Memory B cell (primary cell): ENCODE data around the gene NOX4.

Experiments used
- ATAC-seq: fragments of 150-1000 bp; cut with Tn5 transposase; 2 replicates; pipeline ENCODE4 v1.10.0; 2021; ENCODE audit warnings: low read depth, mild to moderate bottlenecking, moderate library complexity
- DNase-seq, 2 donors: peaks; one replicate each; pipeline ENCODE4 v3.0.0; 2022; ENCODE audit warnings: low spot score in 2 of 2
- H3K27ac Mint-ChIP-seq: one replicate; pipeline ENCODE4 v1.8.0; 2022; ENCODE audit warnings: mild to moderate bottlenecking, moderate library complexity, mixed read lengths
- H3K27me3 Mint-ChIP-seq: one replicate; pipeline ENCODE4 v1.8.0; 2022; ENCODE audit warnings: mixed read lengths
- H3K36me3 Mint-ChIP-seq: one replicate; pipeline ENCODE4 v1.8.0; 2022; ENCODE audit warnings: mild to moderate bottlenecking, mixed read lengths
- H3K4me1 Mint-ChIP-seq: one replicate; pipeline ENCODE4 v1.8.0; 2022; ENCODE audit warnings: mixed read lengths
- H3K4me3 Mint-ChIP-seq: one replicate; pipeline ENCODE4 v1.8.0; 2022; ENCODE audit warnings: mild to moderate bottlenecking, moderate library complexity, mixed read lengths
- H3K9me3 Mint-ChIP-seq: one replicate; pipeline ENCODE4 v1.8.0; 2022; ENCODE audit warnings: mixed read lengths

Gene NOX4

DNA sequence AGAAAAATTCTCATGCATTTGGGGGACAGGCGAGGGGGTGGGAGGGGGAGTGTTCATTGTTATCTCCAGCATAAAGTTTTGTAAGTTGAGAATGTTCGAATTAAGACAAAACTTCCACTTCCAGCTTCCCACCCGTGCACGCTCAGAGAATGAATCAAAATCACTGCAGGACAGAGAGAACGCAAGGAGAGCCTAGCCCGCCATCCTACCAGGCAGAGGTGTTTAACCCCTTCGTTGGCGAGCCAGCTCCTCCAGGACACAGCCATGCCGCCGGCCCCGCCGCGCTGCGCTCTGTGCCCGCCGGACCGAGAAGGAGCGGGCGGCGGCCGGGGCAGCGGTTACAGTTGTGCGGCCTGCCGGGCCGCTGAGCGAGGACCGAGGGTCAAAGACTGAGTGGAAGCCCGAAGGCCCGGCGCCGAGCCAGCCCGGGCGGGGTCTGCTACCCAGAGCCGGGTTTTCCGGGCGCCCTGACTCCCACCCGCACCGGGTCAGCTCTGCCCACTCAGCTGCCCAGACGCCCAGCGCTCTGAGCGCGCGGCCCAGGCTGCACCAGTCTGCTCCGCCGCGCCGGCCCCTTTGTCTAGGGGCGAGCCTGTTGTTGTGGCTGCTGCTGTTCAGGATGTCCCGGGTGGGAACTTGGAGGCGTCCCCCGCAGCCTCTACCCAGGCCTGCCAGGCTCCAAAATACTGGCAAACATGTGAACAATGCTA is at the start of gene NOX4:
Gene NOX4 (minus strand): TSS at position 395 of the 710 bp plus-strand sequence. CDS start 129 bp downstream, at position 266.
- H3K27me3 Mint-ChIP-seq = no peaks in the 10 kb centered on the region
- no peaks in the 10 kb centered on the region for H3K36me3 Mint-ChIP-seq
- H3K4me3 Mint-ChIP-seq = no peak within 1 kb of the TSS
- ATAC-seq (no peak), DNase-seq (no peak)
- no peak within 1 kb of the TSS for H3K27ac Mint-ChIP-seq
- H3K4me1 Mint-ChIP-seq = no peaks in the 10 kb centered on the region
- peaks cover 1% of the 10 kb centered on the region for H3K9me3 Mint-ChIP-seq

DNA sequence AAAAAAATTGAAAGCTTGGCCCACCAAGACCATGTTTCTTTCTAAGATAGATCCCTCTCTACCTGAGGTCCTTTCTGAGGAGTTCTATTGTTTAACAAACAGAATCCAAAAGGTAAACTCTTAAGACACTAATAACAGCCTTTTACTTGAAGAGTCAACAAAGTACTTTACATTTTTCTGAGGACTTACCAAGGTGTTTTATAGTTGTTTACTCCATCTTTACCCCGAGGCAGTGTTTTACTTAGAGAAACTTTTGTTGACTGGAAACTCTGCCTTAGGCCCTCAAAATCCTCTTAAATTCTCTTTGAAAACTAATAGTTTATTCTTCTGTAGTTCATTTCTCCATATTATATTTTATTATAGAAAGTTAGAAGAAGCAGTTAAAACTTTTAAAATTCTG is 49.7 kb upstream of the NOX4 start:
- Mint-ChIP-seq H3K27me3 (no peaks in the 10 kb centered on the region), H3K9me3 (peaks cover 4% of the 10 kb centered on the region), H3K4me3 (no peak overlapping the region), H3K4me1 (no peaks in the 10 kb centered on the region), H3K36me3 (no peaks in the 10 kb centered on the region), H3K27ac (no peak overlapping the region)
- ATAC-seq (no peak), DNase-seq (no peak)

DNA sequence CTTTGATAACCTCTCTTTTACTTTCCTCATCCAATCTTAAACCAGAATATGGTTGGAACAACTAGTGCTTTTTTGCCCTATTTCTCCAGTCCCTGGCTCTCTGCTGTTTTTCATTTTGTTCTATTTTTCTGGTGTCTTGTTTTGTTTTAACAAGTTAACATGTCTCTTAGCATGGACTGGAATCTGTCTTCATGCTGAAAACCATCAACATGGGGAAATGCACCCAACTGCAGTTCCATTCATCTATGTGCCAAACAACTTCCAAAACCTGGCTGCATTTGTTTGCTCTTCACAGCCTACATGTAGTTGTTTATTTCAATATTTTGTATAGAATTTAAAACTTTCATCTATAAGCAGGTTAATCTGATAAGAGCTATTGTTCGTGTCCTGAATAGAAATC is 46.8 kb upstream of the NOX4 start:
- ATAC-seq (no peak), DNase-seq (no peak)
- H3K36me3 Mint-ChIP-seq = no peaks in the 10 kb centered on the region
- no peaks in the 10 kb centered on the region for H3K4me1 Mint-ChIP-seq
- H3K27ac Mint-ChIP-seq = no peak overlapping the region
- peaks cover 7% of the 10 kb centered on the region for H3K9me3 Mint-ChIP-seq
- H3K27me3 Mint-ChIP-seq = no peaks in the 10 kb centered on the region
- H3K4me3 Mint-ChIP-seq = no peak overlapping the region

DNA sequence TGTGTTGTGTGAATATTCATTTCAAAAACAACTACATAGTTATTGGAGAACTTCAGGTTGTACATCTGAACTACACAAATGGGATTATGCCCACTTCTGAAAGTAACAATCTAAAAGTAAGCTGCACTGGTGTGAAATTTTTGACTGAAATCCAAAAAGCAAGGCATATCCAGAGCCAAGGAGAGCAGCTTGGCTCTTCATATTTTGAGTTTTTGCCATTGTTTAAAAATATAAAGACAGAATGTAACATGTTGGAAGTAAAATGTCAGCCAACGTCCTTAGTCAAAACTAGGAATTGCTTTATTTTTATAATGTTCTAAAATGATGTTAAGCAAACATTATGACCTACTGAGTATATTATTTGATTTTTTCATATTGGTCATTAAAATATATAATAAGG is 45.8 kb upstream of the NOX4 start:
- Mint-ChIP-seq H3K4me1 (no peaks in the 10 kb centered on the region), H3K27me3 (no peaks in the 10 kb centered on the region), H3K36me3 (no peaks in the 10 kb centered on the region), H3K9me3 (peaks cover 7% of the 10 kb centered on the region), H3K4me3 (no peak overlapping the region), H3K27ac (no peak overlapping the region)
- DNase-seq (no peak), ATAC-seq (no peak)

DNA sequence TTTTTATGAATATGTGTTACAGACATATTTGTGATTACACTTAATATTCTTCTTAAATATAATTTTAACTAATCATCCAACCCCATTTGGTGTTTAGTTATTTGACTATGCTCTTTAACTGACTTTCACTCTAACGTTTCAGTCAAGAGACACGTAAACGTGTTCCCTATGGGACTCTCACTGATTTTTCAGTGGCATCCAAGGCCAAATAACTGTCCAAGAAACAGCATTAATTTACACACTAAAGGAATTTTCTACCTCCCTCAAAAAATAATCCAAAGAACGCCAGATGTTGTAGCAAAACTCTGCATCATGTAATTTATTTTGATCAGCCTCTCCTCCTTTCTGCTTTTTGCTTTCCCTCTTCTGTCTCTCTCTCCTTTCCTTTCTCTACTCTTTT is 44.0 kb upstream of the NOX4 start:
- no peaks in the 10 kb centered on the region for H3K27me3 Mint-ChIP-seq
- no peak for ATAC-seq
- H3K4me3 Mint-ChIP-seq = no peak overlapping the region
- H3K36me3 Mint-ChIP-seq = no peaks in the 10 kb centered on the region
- no peak for DNase-seq
- peaks cover 7% of the 10 kb centered on the region for H3K9me3 Mint-ChIP-seq
- no peak overlapping the region for H3K27ac Mint-ChIP-seq
- no peaks in the 10 kb centered on the region for H3K4me1 Mint-ChIP-seq

DNA sequence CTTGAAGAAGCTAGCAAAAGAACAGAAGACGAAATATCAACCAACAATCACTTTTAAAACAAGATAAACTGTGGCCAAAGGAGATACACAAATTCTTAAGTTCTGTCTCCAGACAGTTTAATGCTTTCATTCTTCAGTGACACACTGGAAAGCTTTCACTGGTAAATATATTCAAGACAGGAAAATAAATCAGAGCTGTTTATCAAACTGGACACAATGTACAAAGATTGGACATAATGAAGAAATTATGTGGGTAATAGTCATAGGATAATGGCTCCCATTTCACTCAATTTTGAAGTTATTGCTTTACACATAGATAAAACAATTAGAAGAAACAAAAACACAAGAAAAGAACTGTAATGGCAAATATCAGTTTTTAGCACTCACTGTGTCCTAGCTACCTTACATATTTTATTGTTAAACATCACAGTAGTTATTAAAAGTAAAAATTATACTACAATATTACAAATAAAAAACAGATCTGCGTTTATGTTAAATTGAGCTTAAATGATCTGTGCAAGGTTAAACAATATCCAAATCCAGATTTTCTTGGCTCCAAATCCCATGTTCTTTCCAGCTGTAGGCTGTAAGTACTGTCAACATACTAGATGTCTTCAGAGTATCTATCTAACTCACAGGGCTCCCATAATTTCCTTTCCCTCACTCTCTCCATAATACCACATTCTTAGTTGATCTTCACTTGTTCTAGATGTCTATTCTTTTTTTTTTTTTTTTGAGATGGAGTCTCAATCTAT is 38.6 kb upstream of the NOX4 start:
- Mint-ChIP-seq H3K36me3 (no peaks in the 10 kb centered on the region), H3K9me3 (peaks cover 8% of the 10 kb centered on the region), H3K4me3 (no peak overlapping the region), H3K27me3 (no peaks in the 10 kb centered on the region), H3K4me1 (no peaks in the 10 kb centered on the region), H3K27ac (no peak overlapping the region)
- ATAC-seq = no peak
- DNase-seq = no peak

DNA sequence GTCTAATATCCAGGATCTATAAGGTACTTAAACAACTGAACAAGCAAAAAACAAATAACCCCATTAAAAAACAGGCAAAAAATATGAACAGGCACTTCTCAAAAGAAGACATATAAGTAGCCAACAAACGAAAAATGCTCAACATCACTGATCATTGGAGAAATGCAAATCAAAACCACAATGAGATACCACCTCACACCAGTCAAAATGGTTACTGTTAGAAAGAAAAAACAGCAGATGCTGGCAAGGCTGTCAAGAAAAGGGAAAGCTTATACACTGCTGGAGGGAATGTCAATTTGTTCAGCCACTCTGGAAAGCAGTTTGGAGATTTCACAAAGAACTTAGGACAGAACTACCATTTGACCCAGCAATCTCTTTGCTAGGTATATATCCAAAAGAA is 30.6 kb upstream of the NOX4 start:
- ATAC-seq (no peak), DNase-seq (no peak)
- Mint-ChIP-seq H3K4me3 (no peak overlapping the region), H3K4me1 (no peaks in the 10 kb centered on the region), H3K27ac (no peak overlapping the region), H3K36me3 (no peaks in the 10 kb centered on the region), H3K27me3 (no peaks in the 10 kb centered on the region), H3K9me3 (peaks cover 3% of the 10 kb centered on the region)

DNA sequence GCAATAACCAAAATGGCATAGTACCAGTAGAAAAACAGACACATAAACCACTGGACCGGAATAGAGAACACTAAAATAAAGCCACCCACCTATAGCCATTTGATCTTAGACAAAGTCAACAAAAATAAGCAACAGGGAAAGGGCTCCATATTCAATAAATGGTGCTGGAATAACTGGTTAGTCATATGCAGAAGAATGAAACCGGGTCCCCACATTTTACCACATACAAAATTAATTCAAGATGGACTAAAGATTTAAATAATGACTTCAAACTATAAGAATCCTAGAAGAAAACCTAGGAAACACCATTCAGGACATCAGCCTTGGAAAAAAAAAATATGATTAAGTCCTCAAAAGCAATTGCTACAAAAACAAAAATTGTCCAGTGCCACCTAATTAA is 30.1 kb upstream of the NOX4 start:
- ATAC-seq (no peak), DNase-seq (no peak)
- no peak overlapping the region for H3K4me3 Mint-ChIP-seq
- H3K27me3 Mint-ChIP-seq = no peaks in the 10 kb centered on the region
- H3K36me3 Mint-ChIP-seq = no peaks in the 10 kb centered on the region
- H3K27ac Mint-ChIP-seq = no peak overlapping the region
- H3K9me3 Mint-ChIP-seq = peaks cover 3% of the 10 kb centered on the region
- no peaks in the 10 kb centered on the region for H3K4me1 Mint-ChIP-seq

DNA sequence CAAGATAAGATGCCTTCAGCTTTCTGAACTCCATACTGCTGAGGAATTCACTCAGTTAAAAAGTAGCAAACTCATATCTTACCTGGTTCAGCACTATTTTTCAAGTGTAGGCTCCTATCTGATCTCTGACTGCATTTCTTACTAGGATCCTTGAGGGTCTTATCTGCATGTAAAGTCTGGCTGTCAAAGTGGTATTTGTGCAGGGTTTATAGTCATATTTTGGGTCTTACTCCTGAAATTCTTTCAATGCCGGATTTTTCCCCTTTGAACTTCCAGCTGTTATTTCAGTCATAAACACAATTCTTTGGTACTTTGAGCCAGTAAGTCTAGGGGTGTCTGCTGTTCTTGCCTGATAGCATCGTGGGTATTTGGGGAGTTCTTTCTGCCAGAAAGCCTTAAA is 25.3 kb upstream of the NOX4 start:
- Mint-ChIP-seq H3K27ac (no peak overlapping the region), H3K4me3 (no peak overlapping the region), H3K36me3 (no peaks in the 10 kb centered on the region)

DNA sequence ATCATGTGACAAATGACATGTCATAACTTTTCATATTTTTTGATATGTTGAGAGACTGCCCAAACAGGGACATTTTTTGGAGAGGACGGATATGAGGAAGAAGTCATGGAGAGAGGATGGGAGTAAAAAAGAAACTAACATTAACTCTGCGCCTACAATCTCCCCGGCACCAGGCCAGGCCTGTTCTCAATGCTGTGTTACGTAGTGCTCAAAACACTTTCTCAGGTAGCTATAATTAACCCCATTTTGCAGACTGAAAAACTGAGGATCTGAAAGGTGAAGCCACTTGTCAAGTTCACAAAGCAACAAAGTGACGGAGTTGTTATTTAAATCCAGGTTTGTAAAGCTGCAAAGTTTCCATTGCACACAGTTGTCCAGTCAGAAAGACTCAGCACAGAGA is 17.4 kb upstream of the NOX4 start:
- no peaks in the 10 kb centered on the region for H3K4me1 Mint-ChIP-seq
- no peaks in the 10 kb centered on the region for H3K36me3 Mint-ChIP-seq
- DNase-seq (no peak), ATAC-seq (no peak)
- H3K9me3 Mint-ChIP-seq = peaks cover 5% of the 10 kb centered on the region
- no peak overlapping the region for H3K4me3 Mint-ChIP-seq
- no peak overlapping the region for H3K27ac Mint-ChIP-seq
- H3K27me3 Mint-ChIP-seq = no peaks in the 10 kb centered on the region

More for the DNA sequence above, 25.3 kb upstream of the NOX4 start:
- ATAC-seq (no peak), DNase-seq (no peak)
- Mint-ChIP-seq H3K9me3 (peaks cover 1% of the 10 kb centered on the region), H3K27me3 (no peaks in the 10 kb centered on the region), H3K4me1 (no peaks in the 10 kb centered on the region)

DNA sequence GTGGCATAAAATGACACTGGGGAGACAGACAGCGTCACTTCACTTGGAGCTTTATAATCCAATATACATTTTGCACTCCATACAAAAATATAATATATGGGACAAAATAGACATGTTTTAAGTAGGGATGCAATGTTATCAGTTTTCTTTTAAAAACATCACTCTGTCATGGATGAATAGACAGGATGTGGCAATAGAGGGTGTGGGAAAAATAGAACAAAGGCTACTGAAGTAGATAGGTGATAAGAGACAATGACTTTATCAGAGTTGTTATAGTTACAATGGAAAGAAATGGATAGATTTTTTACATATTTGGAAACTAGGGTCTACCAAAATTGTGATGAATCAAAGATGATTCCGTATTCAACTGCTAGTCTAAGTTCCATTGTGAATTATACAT is 13.1 kb upstream of the NOX4 start:
- Mint-ChIP-seq H3K4me1 (no peaks in the 10 kb centered on the region), H3K27ac (no peak overlapping the region), H3K36me3 (no peaks in the 10 kb centered on the region), H3K4me3 (no peak overlapping the region), H3K27me3 (no peaks in the 10 kb centered on the region), H3K9me3 (peaks cover 5% of the 10 kb centered on the region)
- no peak for ATAC-seq
- no peak for DNase-seq

DNA sequence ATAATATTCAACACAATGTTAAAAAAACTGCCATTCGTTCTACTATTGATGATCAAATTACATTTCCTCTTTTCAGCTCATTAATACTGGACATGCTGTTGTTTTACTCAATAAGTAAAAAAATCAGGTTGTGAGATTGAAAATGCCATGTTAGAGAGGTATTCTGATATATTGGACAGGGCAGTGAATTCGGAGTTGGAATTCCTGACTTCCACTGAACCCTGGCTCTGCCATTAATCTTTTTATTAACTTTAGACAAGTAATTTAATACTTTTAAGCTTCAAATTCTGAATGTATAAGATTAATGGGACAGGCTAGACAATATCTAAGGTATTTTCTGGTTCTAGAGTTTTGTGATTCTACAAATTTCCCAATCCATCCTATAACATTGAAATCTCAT is 12.2 kb upstream of the NOX4 start:
- DNase-seq (no peak), ATAC-seq (no peak)
- H3K4me3 Mint-ChIP-seq = no peak overlapping the region
- no peaks in the 10 kb centered on the region for H3K4me1 Mint-ChIP-seq
- no peak overlapping the region for H3K27ac Mint-ChIP-seq
- H3K27me3 Mint-ChIP-seq = no peaks in the 10 kb centered on the region
- no peaks in the 10 kb centered on the region for H3K36me3 Mint-ChIP-seq
- peaks cover 5% of the 10 kb centered on the region for H3K9me3 Mint-ChIP-seq

DNA sequence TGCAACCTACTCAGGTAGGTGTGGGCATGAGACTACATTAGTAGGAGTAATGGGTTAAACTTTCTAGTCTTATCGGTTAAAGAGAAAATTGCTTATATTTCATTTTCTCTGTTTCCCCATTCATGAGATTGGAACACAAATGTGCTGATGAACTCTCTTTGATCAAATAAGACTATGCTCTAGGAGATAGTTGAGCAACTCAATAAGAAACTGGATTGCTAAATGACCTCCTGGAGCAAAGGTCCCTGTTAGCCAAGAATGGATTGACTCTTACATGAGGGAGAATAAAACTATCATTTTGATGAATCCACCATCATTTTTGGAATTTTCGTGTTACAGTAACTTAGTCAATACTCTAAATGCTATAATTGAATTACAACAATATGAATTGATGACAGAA is 11.1 kb upstream of the NOX4 start:
- Mint-ChIP-seq H3K27ac (no peak overlapping the region), H3K4me3 (no peak overlapping the region), H3K27me3 (no peaks in the 10 kb centered on the region), H3K36me3 (no peaks in the 10 kb centered on the region), H3K9me3 (peaks cover 5% of the 10 kb centered on the region), H3K4me1 (no peaks in the 10 kb centered on the region)
- DNase-seq (no peak), ATAC-seq (no peak)

DNA sequence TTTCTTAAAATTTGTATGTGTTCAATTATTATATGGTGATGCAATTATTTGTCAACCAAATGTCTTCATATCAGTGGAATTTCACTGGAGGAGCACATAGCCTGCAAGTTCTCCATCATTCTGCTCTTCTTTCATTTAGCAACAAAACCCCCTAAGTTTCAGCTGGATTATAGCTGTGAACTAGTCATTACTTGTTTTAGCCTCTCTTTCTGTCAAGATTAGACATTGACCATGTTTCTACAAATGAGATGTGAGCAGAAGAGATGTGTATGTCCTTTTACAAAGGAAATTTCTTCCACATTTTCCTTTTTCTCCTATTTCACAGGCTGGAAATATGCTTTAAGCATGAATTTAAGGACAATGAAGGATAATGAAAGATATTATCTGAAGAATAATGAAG is 9.2 kb upstream of the NOX4 start:
- DNase-seq = no peak
- H3K27me3 Mint-ChIP-seq = no peaks in the 10 kb centered on the region
- no peaks in the 10 kb centered on the region for H3K4me1 Mint-ChIP-seq
- no peak for ATAC-seq
- no peaks in the 10 kb centered on the region for H3K36me3 Mint-ChIP-seq
- H3K9me3 Mint-ChIP-seq = peaks cover under 1% of the 10 kb centered on the region
- H3K27ac Mint-ChIP-seq = no peak overlapping the region
- no peak overlapping the region for H3K4me3 Mint-ChIP-seq
